Measurements from ENCODE around the gene JAM3. TPM values are rescaled to one million over a fixed set of nuclear protein-coding genes. Genes with fewer than 3 reads are reported as not detected.

Gene JAM3
- total and polyA plus RNA-seq, 2 of the 8 experiments (the other 6 are each of a cell fraction or from before 2014, with no cell fraction given): 19.6 to 42.8 TPM

DNA sequence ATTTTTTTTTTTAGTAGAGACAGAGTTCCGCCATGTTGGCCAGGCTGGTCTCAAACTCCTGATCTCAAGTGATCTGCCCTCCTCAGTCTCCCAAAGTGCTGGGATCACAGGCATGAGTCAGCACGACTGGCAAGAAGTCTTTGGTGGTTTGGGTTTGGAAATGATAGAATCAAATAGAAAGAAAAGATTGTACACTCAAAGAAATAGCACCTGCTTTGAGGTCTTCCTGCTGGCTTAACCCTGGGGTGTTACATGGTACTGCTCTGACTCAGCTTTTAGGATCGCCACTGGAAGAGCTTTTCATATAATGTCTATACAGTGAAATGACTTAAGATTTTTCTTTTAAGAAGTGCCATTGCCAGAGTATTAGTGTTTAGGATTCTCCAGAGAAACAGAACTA, 50.2 kb downstream of the JAM3 start:
- H3K79me2 ChIP-seq (ENCODE audit: control insufficient read depth in 1 of 2, insufficient read depth in 2 of 2, low read length in 2 of 2): peaks cover 0 to 28% of the 10 kb centered on the region in 2 experiments; a peak in 3 of 4 replicates
- WGBS, 2 experiments (ENCODE audit: extremely low coverage in 1 of 2, insufficient coverage in 1 of 2, insufficient read length in 1 of 2, insufficient replicate concordance in 2 of 2, low coverage in 1 of 2, low lambda C conversion rate in 2 of 2, missing lambda C conversion rate in 1 of 2): 96% methylated on average over 3 of the region's 3 CpGs; no CpG with 5 or more reads in 1 of the 2 experiments
- no peak overlapping the region for H3K23ac ChIP-seq (ENCODE audit: insufficient read length)

More for the DNA sequence above, 50.2 kb downstream of the JAM3 start:
- Histone ChIP-seq H4K5ac (ENCODE audit: insufficient read length, low read depth, low read length) (no peak overlapping the region), H3K36me3 (ENCODE audit: control insufficient read depth in 2 of 4, insufficient read depth in 4 of 4, low read length in 3 of 4) (no peaks in the 10 kb centered on the region), H2BK12ac (ENCODE audit: low read depth, low read length) (no peak overlapping the region), H2AFZ (ENCODE audit: low read length) (no peak overlapping the region), H3K18ac (ENCODE audit: extremely low read depth, low read length) (no peak overlapping the region), H3K4ac (replicated peaks; ENCODE audit: insufficient read length, low read depth, low read length) (no peak overlapping the region), H2AK5ac (ENCODE audit: low read depth, low read length) (no peak overlapping the region), H3K4me3 (ENCODE audit: extremely low read depth in 1 of 4, insufficient read depth in 2 of 4, low read depth in 3 of 4, low read length in 4 of 4) (no peak overlapping the region), H3K23me2 (ENCODE audit: low read depth, low read length) (no peaks in the 10 kb centered on the region), H3K56ac (replicated peaks; ENCODE audit: insufficient read length, low read depth, low read length) (no peak overlapping the region), H2BK20ac (ENCODE audit: low read length) (no peak overlapping the region), H2BK5ac (ENCODE audit: low read depth, low read length) (no peak overlapping the region), H3K27me3 (replicated peaks in 1 of 4; ENCODE audit: control insufficient read depth in 3 of 4, extremely low read depth in 1 of 4, insufficient read depth in 3 of 4, low read length in 3 of 4) (peaks cover 0 to 5% (median under 1%) of the 10 kb centered on the region in 4 experiments; a peak in 2 of 7 replicates), H3K9ac (replicated peaks in 1 of 4; ENCODE audit: extremely low read depth in 1 of 4, low read depth in 3 of 4, low read length in 3 of 4) (no peak overlapping the region), H4K91ac (replicated peaks; ENCODE audit: insufficient read length, low read length) (no peak overlapping the region), H3K79me1 (ENCODE audit: low read depth, low read length) (no peaks in the 10 kb centered on the region), H3K14ac (ENCODE audit: insufficient read length) (no peak overlapping the region), H3K4me2 (ENCODE audit: insufficient read depth in 1 of 2, low read depth in 2 of 2, low read length in 2 of 2) (no peak overlapping the region), H4K20me1 (replicated peaks in 1 of 2; ENCODE audit: control insufficient read depth in 1 of 2, insufficient read depth in 2 of 2, low read length in 2 of 2) (no peaks in the 10 kb centered on the region), H2BK120ac (replicated peaks; ENCODE audit: low read depth, low read length) (no peak overlapping the region), H4K8ac (ENCODE audit: extremely low read depth, insufficient read depth, low read length) (no peak overlapping the region), H2BK15ac (ENCODE audit: low read length) (no peak overlapping the region), H3K9me3 (ENCODE audit: insufficient read depth in 2 of 2, low read depth in 1 of 2, low read length in 1 of 2) (no peaks in the 10 kb centered on the region), H3K27ac (ENCODE audit: low read depth, low read length) (no peak overlapping the region), H3K4me1 (replicated peaks in 1 of 4; ENCODE audit: control insufficient read depth in 3 of 4, insufficient read depth in 4 of 4, low read length in 3 of 4) (peaks cover 0 to 13% (median 4%) of the 10 kb centered on the region in 4 experiments; a peak in 3 of 7 replicates)
- TF ChIP-seq EP300 (IDR thresholded peaks at IDR 0.05; ENCODE audit: borderline replicate concordance in 1 of 2, low read depth in 2 of 2, low read length in 2 of 2): no peak
- TF ChIP-seq RAD21 (IDR thresholded peaks at IDR 0.05 in 1 of 2, conservative IDR thresholded peaks at IDR 0.05 in 1 of 2; ENCODE audit: low read depth in 2 of 2, low read length in 2 of 2): no peak
- DNase-seq (ENCODE audit: low read depth in 1 of 2, low spot score in 2 of 2) (no peak), FAIRE-seq (no peak)
- CTCF ChIA-PET (ENCODE audit: partially characterized antibody): interaction anchor here (1.0 to 2.8 kb wide), 3 partner anchors 11 to 68 kb away, joined by 3 to 18 read pairs (median 3); no protein-coding TSS in a partner anchor
- POLR2A ChIA-PET (ENCODE audit: partially characterized antibody): no interaction called here

Measured in H1 (cell line).